ENCODE measurements around the gene ATG7.

- no peak for TF ChIP-seq CTCF (IDR thresholded peaks at IDR 0.05; ENCODE audit: insufficient read depth, low read length)
- no peak for TF ChIP-seq REST (IDR thresholded peaks at IDR 0.05; ENCODE audit: insufficient replicate concordance, low read depth)
Measured at GRCh38 chr3:11495948-11496557, 223.9 kb downstream of the ATG7 start.

All from HL-60 (cell line).